SIG-M5 (cell line): ENCODE data around the gene PCDHGA4.
"Not testable (repeated sequence)": the region's sequence is repeated elsewhere in the genome, so short reads cannot be mapped to it uniquely, and the experiment has no call there.

ENCODE experiments used
- DNase-seq: peaks from one replicate; lab custom pipeline; 2025; lab: John Stamatoyannopoulos, UW

PCDHGA4 gene

DNA sequence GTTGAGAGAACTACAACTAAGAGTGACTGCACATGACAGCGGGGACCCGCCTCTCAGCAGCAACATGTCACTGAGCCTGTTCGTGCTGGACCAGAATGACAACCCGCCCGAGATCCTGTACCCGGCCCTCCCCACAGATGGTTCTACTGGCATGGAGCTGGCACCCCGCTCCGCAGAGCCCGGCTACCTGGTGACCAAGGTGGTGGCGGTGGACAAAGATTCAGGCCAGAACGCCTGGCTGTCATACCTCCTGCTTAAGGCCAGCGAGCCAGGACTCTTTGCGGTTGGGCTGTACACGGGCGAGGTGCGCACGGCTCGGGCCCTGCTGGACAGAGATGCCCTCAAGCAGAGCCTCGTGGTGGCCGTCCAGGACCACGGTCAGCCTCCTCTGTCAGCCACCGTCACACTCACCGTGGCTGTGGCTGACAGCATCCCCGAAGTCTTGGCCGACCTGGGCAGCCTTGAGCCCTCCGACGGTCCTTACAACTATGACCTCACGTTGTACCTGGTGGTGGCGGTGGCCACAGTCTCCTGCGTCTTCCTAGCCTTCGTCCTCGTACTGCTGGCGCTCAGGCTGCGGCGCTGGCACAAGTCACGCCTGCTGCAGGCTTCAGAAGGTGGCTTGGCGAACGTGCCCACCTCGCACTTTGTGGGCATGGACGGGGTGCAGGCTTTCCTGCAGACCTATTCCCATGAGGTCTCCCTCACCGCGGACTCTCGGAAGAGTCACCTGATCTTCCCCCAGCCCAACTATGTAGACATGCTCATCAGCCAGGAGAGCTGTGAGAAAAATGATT, 29.8 kb downstream of the PCDHGA4 start:
- DNase-seq, result no peak

DNA sequence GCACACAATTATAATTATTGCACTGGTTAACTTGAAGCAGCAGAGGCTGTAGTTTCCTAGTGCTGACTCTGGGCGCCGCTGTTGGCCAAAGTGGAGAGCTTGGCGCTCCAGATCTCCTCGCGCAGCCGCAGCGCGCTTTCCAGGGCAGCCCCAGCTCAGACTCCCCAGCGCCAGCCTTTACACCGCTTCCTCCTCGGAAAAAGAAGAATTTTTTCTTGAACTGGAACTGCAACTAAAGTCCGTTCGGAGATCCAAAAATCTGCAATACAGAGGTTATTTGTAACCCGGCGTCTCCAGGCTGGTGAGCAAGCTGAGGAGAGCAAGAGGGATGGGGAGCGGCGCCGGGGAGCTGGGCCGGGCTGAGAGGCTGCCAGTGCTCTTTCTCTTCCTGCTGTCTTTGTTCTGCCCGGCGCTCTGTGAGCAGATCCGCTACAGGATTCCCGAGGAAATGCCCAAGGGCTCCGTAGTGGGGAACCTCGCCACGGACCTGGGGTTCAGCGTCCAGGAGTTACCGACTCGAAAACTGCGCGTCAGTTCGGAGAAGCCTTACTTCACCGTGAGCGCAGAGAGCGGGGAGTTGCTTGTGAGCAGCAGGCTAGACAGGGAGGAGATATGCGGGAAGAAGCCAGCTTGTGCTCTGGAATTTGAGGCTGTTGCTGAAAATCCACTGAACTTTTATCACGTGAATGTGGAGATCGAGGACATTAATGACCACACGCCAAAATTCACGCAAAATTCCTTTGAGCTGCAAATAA, 32.9 kb downstream of the PCDHGA4 start, which contains the start of gene PCDHGB4:
PCDHGB4 (plus strand) TSS at position 142 of the 755 bp plus-strand sequence; CDS start at position 329, 187 bp downstream.
- DNase-seq, result not testable (repeated sequence)

- no peak for DNase-seq
Observed at GRCh38 chr5:141388661-141389060, 33.8 kb downstream of the PCDHGA4 start.

- DNase-seq, result no peak
Observed at GRCh38 chr5:141389153-141390042, 34.6 kb downstream of the PCDHGA4 start.

GRCh38 chr5:141392429-141393198, 37.8 kb downstream of the PCDHGA4 start, which contains the start of gene PCDHGA8:
TSS of gene PCDHGA8 (plus strand) at chr5:141392633. CDS start at chr5:141392814, 181 bp downstream.
- no peak for DNase-seq

DNA sequence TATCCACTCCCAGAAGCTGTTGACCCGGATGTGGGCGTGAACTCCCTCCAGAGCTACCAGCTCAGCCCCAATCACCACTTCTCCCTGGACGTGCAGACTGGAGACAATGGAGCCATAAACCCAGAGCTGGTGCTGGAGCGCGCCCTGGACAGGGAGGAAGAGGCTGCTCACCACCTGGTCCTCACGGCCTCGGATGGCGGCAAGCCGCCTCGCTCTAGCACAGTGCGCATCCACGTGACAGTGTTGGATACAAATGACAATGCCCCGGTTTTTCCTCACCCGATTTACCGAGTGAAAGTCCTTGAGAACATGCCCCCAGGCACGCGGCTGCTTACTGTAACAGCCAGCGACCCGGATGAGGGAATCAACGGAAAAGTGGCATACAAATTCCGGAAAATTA, 38.4 kb downstream of the PCDHGA4 start:
- no peak for DNase-seq

DNA sequence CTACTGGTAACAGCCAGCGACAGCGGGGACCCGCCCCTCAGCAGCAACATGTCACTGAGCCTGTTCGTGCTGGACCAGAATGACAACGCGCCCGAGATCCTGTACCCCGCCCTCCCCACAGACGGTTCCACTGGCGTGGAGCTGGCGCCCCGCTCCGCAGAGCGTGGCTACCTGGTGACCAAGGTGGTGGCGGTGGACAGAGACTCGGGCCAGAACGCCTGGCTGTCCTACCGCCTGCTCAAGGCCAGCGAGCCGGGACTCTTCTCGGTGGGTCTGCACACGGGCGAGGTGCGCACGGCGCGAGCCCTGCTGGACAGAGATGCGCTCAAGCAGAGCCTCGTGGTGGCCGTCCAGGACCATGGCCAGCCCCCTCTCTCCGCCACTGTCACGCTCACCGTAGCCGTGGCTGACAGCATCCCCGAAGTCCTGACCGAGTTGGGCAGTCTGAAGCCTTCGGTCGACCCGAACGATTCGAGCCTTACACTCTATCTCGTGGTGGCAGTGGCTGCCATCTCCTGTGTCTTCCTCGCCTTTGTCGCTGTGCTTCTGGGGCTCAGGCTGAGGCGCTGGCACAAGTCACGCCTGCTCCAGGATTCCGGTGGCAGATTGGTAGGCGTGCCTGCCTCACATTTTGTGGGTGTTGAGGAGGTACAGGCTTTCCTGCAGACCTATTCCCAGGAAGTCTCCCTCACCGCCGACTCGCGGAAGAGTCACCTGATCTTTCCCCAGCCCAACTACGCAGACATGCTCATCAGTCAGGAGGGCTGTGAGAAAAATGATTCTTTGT, 39.8 kb downstream of the PCDHGA4 start:
- DNase-seq, result not testable (repeated sequence)

GRCh38 chr5:141397756-141398551, 43.1 kb downstream of the PCDHGA4 start, which contains the start of gene PCDHGB5:
TSS of gene PCDHGB5 (plus strand) at chr5:141397947. CDS start at chr5:141398128, 181 bp downstream.
- DNase-seq, result not testable (repeated sequence)

DNA sequence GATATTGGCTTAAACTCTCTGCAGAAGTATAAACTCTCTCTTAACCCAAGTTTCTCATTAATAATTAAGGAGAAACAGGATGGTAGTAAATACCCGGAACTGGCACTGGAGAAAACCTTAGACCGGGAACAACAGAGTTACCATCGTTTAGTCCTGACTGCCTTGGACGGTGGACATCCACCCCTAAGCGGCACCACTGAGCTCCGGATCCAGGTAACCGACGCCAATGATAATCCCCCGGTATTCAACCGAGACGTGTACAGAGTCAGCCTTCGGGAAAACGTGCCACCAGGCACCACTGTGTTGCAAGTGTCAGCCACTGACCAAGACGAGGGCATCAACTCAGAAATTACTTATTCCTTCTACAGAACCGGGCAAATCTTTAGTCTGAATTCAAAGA, 43.8 kb downstream of the PCDHGA4 start:
- no peak for DNase-seq

DNA sequence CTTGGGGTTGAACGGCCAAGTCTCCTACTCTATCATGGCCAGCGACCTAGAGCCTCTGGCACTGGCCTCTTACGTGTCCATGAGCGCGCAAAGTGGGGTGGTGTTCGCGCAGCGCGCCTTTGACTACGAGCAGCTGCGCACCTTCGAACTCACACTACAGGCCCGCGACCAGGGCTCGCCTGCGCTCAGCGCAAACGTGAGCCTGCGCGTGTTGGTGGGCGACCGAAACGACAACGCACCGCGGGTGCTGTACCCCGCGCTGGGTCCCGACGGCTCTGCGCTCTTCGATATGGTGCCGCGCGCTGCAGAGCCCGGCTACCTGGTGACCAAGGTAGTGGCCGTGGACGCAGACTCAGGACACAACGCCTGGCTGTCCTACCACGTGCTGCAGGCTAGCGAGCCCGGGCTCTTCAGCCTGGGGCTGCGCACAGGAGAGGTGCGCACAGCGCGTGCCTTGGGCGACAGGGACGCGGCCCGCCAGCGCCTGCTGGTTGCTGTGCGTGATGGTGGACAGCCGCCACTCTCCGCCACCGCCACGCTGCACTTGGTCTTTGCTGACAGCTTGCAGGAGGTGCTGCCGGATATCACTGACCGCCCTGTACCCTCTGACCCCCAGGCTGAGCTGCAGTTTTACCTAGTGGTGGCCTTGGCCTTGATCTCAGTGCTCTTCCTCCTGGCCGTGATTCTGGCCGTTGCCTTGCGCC, 44.9 kb downstream of the PCDHGA4 start:
- DNase-seq, result no peak

DNA sequence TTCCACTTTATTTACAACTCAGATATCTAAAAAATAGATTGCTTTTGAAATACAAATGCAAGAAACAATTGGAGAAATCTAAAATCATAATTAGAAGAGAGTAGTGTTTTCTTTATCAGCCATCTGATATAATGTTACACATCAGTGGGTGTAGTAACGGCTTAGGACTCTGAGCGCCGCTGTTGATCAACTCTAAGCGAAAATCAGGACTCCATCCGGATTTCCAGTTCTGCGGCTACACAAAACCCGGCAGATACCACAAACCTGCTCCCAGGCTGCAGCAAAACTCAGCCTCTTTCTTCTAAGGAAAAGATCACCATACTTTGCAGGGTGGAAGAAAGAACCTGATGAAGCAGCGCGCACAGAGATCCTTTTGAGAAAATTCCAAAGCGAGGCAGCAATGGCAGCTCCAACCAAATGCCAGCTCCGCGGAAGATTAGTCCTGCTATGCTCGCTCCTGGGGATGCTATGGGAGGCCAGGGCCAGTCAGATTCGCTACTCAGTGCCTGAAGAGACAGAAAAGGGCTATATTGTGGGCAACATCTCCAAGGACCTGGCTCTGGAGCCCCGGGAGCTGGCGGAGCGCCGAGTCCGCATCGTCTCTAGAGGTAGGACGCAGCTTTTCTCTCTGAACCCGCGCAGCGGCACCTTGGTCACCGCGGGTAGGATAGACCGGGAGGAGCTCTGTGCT, 47.9 kb downstream of the PCDHGA4 start, which contains the start of gene PCDHGA9:
PCDHGA9 (plus strand) TSS at position 226 of the 691 bp plus-strand sequence; CDS start at position 401, 175 bp downstream.
- DNase-seq, result no peak

DNA sequence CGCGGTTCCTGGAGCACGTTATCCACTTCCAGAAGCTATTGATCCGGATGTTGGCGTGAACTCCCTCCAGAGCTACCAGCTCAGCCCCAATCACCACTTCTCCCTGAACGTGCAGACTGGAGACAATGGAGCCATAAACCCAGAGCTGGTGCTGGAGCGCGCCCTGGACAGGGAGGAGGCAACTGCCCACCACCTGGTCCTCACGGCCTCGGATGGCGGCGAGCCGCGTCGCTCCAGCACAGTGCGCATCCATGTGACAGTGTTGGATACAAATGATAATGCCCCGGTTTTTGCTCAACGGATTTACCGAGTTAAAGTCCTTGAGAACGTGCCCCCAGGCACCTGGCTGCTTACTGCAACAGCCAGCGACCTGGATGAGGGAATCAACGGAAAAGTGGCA, 48.6 kb downstream of the PCDHGA4 start:
- DNase-seq, result no peak
